Psoas muscle (tissue), 8 donors: ENCODE results near the gene TGM3. TPM values are rescaled to one million over a fixed set of nuclear protein-coding genes. Genes with fewer than 3 reads are reported as not detected.

Experiments
- ATAC-seq, 4 donors: fragments of 200-7000 bp; cut with Tn5 transposase; one replicate each; pipeline ENCODE4 v1.9.1; 2020; ENCODE audit warnings: moderate library complexity in 3 of 4, mild to moderate bottlenecking in 2 of 4
- DNase-seq, 2 donors: peaks; one replicate each; pipeline ENCODE4 v3.0.0-alpha.2; 2020
- H3K27ac ChIP-seq: fragments of 200-600 bp; one replicate; pipeline ENCODE4 v1.8.0; 2022
- H3K27me3 ChIP-seq, 3 donors: fragments of 200-600 bp in 1 of 3; one replicate each; pipeline versions ENCODE4 v1.6.1 to v1.8.0; 2013 to 2022; ENCODE audit warnings: low read length in 2 of 3, mild to moderate bottlenecking in 2 of 3, moderate library complexity in 1 of 3; ENCODE audit not compliant: insufficient read depth in 3 of 3
- H3K36me3 ChIP-seq, 2 donors: fragments of 200-600 bp in 1 of 2; one replicate each; pipeline versions ENCODE4 v1.6.1 to v1.8.0; 2013 to 2022; ENCODE audit warnings: low read depth in 1 of 2, mild to moderate bottlenecking in 1 of 2, moderate library complexity in 1 of 2; ENCODE audit not compliant: insufficient read depth in 1 of 2
- H3K4me1 ChIP-seq: fragments of 200-600 bp; one replicate; pipeline ENCODE4 v1.8.0; 2022
- H3K4me3 ChIP-seq: fragments of 200-600 bp; one replicate; pipeline ENCODE4 v1.8.0; 2022; ENCODE audit warnings: mild to moderate bottlenecking
- H3K9me3 ChIP-seq: fragments of 200-600 bp; one replicate; pipeline ENCODE4 v1.8.0; 2022
- WGBS, 3 donors: extraction: QIAGEN DNeasy Blood & Tissue Kit; methylation state at CpG; one replicate each; pipeline versions ENCODE4 v1.1.6 to v1.1.7; 2013; 5-methylcytosine and 5-hydroxymethylcytosine counted together
- intact Hi-C, 2 donors: fragments of 100-400 bp; cut with DNase I; formaldehyde crosslinking; loops; one replicate each; pipeline versions ENCODE4 v1.11.0 to v1.14.2; 2022
- polyA plus RNA-seq, 3 donors: library from polyadenylated mRNA; stranded (reverse); fragments of 200-250 nt; gene quantifications; one replicate each; pipeline ENCODE4 v1.2.3, GENCODE V29; 2013
- total RNA-seq, 4 donors: library from RNA; stranded (reverse); fragmentation: NEBNext Ultra II Directional in 2 of 4; extraction: Animal tissue kit (Norgen Biotek cat#: 25700) in 2 of 4; gene quantifications; one replicate each; pipeline versions ENCODE4 v1.2.1 to v1.2.4, GENCODE V29; 2021 to 2023
- TF ChIP-seq, protein P1 (sequence below): fragments of 200-600 bp; IDR thresholded peaks from one replicate; pipeline ENCODE4 v1.8.0; 2022; ENCODE audit warnings: antibody characterized with exemption
- donor health status: healthy with polysubstance abuse.
- donor health status: DM: no; HTN: no; CAD: no; lungs with moderate emphysema.
- donor health status: Bipolar disorder and iron deficiency.
- donor health status: healthy.
- donor health status: DM: yes; HTN: yes; CAD: no.
- donor health status: DM: no; HTN: no; CAD: no.
- donor health status: DM: no; HTN: no; CAD: no.
- donor health status: DM: yes; HTN: yes; CAD: no.

Gene TGM3
- total and polyA plus RNA-seq, 7 donors = 0.07 to 0.14 (median 0.11) TPM; not detected in 4

DNA sequence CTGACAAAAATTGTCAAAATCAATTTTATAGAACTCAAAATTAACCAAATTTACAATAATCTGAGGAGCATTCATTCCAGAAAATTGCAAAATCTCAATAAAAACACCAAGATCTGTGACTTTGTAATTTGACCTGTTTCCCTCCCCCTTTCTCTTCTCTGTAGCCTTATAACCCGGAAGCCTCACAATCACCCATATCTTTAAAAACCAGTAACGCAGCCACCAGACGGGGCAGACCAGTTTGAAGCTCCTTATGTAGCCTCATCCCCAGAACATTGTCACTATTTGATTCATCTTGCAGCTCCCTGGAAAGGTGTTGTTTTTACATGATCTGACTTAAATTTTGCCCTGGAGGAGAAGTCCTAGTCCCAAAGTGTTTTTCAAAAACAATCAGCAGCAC lies 57.4 kb downstream of the TGM3 start:
- Histone ChIP-seq H3K27ac (no peak overlapping the region), H3K36me3 (no peaks in the 10 kb centered on the region), H3K27me3 (peaks cover 0 to 14% (median 3%) of the 10 kb centered on the region in 3 donors), H3K4me3 (no peak overlapping the region), H3K9me3 (no peaks in the 10 kb centered on the region), H3K4me1 (no peaks in the 10 kb centered on the region)
- intact Hi-C loops = no loop called here
- 55 to 63% (median 61%) methylated on average over 3 of the region's 3 CpGs for WGBS, 3 donors
- ATAC-seq = no peak
- DNase-seq = no peak
- TF ChIP-seq, protein P1, sequence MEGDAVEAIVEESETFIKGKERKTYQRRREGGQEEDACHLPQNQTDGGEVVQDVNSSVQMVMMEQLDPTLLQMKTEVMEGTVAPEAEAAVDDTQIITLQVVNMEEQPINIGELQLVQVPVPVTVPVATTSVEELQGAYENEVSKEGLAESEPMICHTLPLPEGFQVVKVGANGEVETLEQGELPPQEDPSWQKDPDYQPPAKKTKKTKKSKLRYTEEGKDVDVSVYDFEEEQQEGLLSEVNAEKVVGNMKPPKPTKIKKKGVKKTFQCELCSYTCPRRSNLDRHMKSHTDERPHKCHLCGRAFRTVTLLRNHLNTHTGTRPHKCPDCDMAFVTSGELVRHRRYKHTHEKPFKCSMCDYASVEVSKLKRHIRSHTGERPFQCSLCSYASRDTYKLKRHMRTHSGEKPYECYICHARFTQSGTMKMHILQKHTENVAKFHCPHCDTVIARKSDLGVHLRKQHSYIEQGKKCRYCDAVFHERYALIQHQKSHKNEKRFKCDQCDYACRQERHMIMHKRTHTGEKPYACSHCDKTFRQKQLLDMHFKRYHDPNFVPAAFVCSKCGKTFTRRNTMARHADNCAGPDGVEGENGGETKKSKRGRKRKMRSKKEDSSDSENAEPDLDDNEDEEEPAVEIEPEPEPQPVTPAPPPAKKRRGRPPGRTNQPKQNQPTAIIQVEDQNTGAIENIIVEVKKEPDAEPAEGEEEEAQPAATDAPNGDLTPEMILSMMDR = no peak

DNA sequence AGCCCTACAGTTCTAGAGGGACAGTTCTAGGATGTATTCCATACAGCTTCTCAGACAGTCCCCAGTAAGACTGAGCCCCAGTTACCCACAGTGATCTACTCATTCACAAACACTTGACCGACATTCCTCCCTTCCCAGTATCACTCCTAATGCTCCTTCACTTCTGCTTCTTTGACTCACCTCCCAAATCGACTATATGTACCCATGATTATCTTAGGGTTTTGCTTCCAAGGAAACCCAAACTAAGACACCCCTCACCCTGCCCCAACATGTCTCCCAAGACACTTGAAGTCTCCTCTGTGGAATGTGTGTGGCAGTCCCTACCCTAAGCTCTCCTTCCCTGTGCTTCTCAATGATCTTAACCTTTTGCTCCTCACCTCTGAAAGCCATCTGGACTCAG lies 61.3 kb downstream of the TGM3 start:
- no peaks in the 10 kb centered on the region for H3K27me3 ChIP-seq
- WGBS, 3 donors = 47 to 79% (median 49%) methylated on average over 2 of the region's 2 CpGs
- no peak for DNase-seq
- no peak overlapping the region for H3K27ac ChIP-seq
- no peaks in the 10 kb centered on the region for H3K36me3 ChIP-seq
- TF ChIP-seq, protein P1 = no peak
- no peaks in the 10 kb centered on the region for H3K4me1 ChIP-seq
- no peak for ATAC-seq
- intact Hi-C loops = no loop called here
- peaks cover 7% of the 10 kb centered on the region for H3K9me3 ChIP-seq
- no peak overlapping the region for H3K4me3 ChIP-seq

- no peak overlapping the region for H3K27ac ChIP-seq
- H3K27me3 ChIP-seq = no peaks in the 10 kb centered on the region
- intact Hi-C loops = no loop called here
- ATAC-seq (no peak), DNase-seq (no peak)
- no peaks in the 10 kb centered on the region for H3K36me3 ChIP-seq
- no peaks in the 10 kb centered on the region for H3K4me1 ChIP-seq
- H3K9me3 ChIP-seq = peaks cover 7% of the 10 kb centered on the region
- 71 to 83% (median 72%) methylated on average over 3 of the region's 3 CpGs for WGBS, 3 donors
- TF ChIP-seq, protein P1 = no peak
- H3K4me3 ChIP-seq = no peak overlapping the region
These were observed 62.2 kb downstream of the TGM3 start for GRCh38 chr20:2358006-2358405.

- H3K4me3 ChIP-seq = no peak overlapping the region
- H3K9me3 ChIP-seq = peaks cover 7% of the 10 kb centered on the region
- H3K36me3 ChIP-seq = no peaks in the 10 kb centered on the region
- ATAC-seq (no peak), DNase-seq (no peak)
- TF ChIP-seq, protein P1 = no peak
- H3K27ac ChIP-seq = no peak overlapping the region
- H3K27me3 ChIP-seq = peaks cover 0 to 3% (median 0%) of the 10 kb centered on the region in 3 donors
- no peaks in the 10 kb centered on the region for H3K4me1 ChIP-seq
- intact Hi-C loops = no loop called here
These were observed 65.3 kb downstream of the TGM3 start for GRCh38 chr20:2361035-2361593.

DNA sequence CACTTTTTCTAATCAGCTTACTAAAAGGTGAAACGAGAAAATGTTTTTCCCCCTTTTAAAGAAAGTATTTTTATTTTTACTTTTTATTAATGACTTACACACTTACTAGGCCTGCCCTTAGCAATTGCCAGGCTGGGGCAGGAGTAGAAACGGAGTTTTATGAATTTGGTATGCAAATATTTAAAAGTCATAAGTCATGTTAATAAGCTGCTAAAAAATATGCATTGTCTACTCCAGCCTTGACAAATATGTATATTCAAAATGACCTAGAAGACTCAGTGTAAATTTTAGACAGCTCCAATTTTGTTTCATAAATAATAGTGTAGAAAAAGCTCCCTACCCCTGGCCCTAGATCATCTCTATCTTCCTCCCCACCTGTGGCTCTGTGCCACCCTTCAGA lies 67.4 kb downstream of the TGM3 start:
- Histone ChIP-seq H3K27me3 (peaks cover 0 to 3% (median 0%) of the 10 kb centered on the region in 3 donors), H3K27ac (no peak overlapping the region), H3K4me1 (no peaks in the 10 kb centered on the region), H3K4me3 (no peak overlapping the region), H3K9me3 (peaks cover 7% of the 10 kb centered on the region), H3K36me3 (no peaks in the 10 kb centered on the region)
- no peak for ATAC-seq
- 82 to 86% (median 85%) methylated on average over 2 of the region's 2 CpGs for WGBS, 3 donors
- TF ChIP-seq, protein P1 = no peak
- intact Hi-C loops = no loop called here
- DNase-seq = no peak
